22Rv1 (cell line): ENCODE measurements around the gene TMEM167A.

Source experiments
- H3K27ac ChIP-seq: fragments of 450-650 bp; 2 replicates; pipeline ENCODE4 v1.5.1; 2017
- ZFX ChIP-seq: fragments of 450-650 bp; IDR thresholded peaks from 2 replicates; pipeline ENCODE4 v1.6.1; 2017; ENCODE audit warnings: antibody characterized with exemption, borderline replicate concordance
- TF ChIP-seq, protein P1 (sequence below): fragments of 450-650 bp; IDR thresholded peaks from 2 replicates; pipeline ENCODE4 v1.5.1; 2017; ENCODE audit warnings: mild to moderate bottlenecking

The TMEM167A gene

DNA sequence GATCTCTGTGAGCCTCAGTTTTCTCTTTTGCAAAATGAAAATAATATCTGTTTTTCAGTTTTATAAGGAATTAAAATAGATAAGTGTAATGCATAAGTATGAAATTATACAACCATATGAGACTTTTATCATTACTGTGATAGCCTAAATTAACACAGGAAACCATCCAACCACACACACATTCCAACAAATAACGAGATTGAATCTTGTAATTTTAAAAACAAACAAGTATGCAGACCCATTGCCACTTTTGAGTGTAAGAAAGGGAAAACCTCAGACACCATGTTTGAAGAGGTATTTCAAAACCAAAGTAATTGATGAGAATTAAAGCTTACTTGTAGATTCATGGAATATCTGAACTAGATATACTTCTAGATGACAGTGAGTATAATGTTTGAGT lies 32.2 kb upstream of the TMEM167A start:
- no peak overlapping the region for H3K27ac ChIP-seq
- TF ChIP-seq, protein P1, sequence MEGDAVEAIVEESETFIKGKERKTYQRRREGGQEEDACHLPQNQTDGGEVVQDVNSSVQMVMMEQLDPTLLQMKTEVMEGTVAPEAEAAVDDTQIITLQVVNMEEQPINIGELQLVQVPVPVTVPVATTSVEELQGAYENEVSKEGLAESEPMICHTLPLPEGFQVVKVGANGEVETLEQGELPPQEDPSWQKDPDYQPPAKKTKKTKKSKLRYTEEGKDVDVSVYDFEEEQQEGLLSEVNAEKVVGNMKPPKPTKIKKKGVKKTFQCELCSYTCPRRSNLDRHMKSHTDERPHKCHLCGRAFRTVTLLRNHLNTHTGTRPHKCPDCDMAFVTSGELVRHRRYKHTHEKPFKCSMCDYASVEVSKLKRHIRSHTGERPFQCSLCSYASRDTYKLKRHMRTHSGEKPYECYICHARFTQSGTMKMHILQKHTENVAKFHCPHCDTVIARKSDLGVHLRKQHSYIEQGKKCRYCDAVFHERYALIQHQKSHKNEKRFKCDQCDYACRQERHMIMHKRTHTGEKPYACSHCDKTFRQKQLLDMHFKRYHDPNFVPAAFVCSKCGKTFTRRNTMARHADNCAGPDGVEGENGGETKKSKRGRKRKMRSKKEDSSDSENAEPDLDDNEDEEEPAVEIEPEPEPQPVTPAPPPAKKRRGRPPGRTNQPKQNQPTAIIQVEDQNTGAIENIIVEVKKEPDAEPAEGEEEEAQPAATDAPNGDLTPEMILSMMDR, result no peak
- TF ChIP-seq ZFX, result no peak

DNA sequence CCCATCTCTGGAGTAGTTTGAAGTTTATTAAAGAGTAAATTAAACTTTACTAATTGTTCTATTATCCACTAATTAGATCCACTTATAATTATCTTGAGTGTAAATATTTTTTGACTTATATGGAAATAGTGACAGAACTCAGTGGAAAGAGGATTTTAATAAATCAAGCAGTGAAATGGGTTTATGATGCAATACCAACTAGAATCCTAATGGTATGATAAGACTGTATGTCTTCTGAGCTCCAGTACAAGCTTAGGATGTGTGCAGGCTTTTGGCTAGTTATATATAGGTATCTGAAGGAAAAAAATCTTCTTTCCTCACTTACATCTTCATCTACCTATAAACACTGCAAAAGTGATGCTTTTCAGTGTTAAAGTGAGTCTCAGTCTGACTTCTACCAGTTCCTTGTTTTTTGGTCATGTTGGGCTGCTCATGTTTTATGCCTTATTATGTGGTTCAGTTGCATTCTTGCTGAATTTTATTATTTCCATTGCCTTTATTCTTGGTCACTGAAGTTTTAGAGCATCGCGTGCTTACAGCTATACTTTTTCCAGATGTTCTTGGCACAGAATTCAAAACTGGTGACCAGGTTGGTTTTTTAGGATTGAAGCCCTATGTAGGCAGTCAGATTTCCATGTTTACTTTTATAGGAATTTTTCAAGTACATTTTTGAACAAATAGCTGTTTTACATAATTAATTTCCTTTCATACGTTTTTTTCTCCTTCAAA lies 30.7 kb upstream of the TMEM167A start:
- H3K27ac ChIP-seq, result no peak overlapping the region
- TF ChIP-seq, protein P1, result no peak
- no peak for TF ChIP-seq ZFX

DNA sequence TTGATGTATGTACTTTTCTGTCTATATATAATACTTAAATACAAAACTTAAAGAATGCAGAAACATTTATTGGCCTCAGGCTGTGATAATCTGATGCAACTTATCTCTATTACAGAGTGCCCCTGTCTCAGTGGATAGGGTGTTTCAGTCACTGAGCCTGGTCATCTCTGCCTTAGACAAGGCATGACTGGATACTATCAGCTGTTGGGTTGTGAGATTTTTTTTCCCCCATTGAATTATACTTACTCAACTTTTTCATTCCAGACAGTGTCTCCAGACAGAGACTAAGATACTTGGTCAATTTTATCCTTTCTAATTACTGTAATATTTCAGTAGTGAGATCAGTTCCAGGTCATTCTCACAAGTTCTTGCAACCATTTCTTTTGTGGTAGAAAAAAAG lies 26.8 kb upstream of the TMEM167A start:
- TF ChIP-seq, protein P1, result no peak
- TF ChIP-seq ZFX, result no peak

DNA sequence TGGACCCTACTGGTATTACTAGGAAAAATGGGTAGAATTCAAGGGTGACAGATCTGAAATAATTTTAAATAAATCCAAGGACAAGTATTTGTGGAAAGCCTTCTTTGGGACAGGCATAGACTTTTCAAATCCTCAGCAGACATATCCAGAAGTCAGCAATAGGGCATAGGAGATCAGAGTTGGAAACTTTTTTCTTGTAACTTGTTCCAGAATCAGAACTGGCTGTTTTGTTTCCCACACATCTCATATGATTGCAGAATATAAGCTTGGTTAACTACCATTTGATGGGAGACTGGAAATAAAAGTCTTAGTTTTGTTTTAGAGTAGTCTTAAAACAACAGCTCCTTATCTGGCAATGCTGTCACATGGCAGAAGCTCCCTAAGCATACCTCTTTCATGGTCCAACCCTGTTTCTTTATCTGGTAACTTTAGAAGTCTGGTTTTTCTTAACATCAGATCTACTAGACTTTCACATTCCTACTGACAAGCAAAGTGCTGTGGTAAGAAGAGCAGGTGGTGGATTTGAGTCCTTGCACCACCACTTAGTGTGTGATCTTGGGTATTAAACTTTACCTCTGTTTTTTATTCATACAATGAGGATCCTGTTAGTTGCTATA lies 25.3 kb upstream of the TMEM167A start:
- TF ChIP-seq, protein P1, result no peak
- no peak for TF ChIP-seq ZFX
- H3K27ac ChIP-seq, result no peak overlapping the region

More for the DNA sequence above, 26.8 kb upstream of the TMEM167A start:
- no peak overlapping the region for H3K27ac ChIP-seq

DNA sequence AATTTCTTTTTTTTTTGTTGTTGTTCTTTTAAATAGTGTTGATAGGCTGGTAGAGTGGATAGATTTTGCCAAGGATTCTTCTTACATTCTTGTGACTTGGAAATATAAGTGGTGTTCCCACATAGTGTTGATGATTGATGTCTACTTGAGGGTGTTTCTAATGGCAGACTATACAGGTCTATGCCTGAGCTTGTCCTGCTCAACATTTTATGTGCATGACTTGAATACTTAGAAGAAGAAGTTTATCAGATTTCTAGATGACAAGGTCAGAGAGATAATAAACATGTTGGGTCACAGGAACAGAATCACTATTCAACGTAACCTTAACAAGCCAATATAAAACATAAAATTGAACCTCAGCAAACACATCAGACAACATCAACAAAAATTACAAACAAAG lies 24.3 kb upstream of the TMEM167A start:
- no peak overlapping the region for H3K27ac ChIP-seq
- TF ChIP-seq, protein P1, result no peak
- no peak for TF ChIP-seq ZFX

DNA sequence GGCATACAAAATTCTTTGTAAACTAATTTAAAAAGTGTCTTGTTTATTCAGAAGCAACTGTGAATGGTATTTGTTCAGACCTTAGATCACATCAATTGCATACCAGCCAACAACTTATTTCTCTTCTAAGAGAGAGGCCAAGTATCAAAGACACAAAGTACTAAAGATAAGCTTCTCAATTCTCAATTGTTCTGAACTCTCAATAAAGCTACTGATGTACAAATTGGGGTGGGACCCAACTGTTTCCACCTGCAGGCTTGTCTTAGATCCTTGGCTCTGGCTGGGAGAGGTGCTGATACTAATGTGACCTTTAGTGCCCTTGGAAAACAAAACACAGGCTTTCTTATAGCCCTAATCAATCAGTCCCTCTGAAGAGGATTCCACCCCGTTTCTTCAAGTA lies 22.3 kb upstream of the TMEM167A start:
- H3K27ac ChIP-seq, result no peak overlapping the region
- no peak for TF ChIP-seq ZFX
- TF ChIP-seq, protein P1, result no peak

DNA sequence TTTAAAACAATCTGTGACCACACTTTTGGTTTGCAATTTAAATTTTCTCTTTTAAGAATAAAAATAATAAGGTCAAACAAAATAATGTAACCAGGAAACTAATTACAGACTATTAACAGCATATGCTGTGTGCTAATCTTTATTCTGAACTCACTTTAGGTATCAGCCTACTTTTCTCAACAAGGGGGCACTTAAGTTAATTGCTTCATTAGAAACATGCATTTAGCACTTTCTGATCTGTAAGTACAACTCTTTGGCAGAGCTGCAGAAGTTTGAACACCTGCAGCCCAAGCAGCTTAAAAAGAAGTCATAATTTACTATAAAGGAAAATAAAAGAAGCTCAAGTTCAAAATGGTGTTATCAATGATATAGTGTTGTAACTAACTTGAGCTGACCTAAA lies 21.8 kb upstream of the TMEM167A start:
- TF ChIP-seq ZFX, result no peak
- TF ChIP-seq, protein P1, result no peak
- H3K27ac ChIP-seq, result no peak overlapping the region
